Ishikawa (cell line): ENCODE measurements around the gene ZEB2.

Experiments used
- CEBPB ChIP-seq: IDR thresholded peaks from 2 replicates; pipeline ENCODE4 v1.6.1; 2012
- CREB1 ChIP-seq: IDR thresholded peaks from 2 replicates; pipeline ENCODE4 v1.6.1; 2012; ENCODE audit warnings: low read depth
- EGR1 ChIP-seq: IDR thresholded peaks from 2 replicates; pipeline ENCODE4 v1.6.1; 2012
- EP300 ChIP-seq: IDR thresholded peaks from 2 replicates; pipeline ENCODE4 v1.6.1; 2012; ENCODE audit warnings: borderline replicate concordance
- FOXM1 ChIP-seq: IDR thresholded peaks from 2 replicates; pipeline ENCODE4 v1.6.1; 2012; ENCODE audit warnings: low read depth, borderline replicate concordance
- NFIC ChIP-seq: IDR thresholded peaks from 2 replicates; pipeline ENCODE4 v1.6.1; 2012
- RAD21 ChIP-seq: IDR thresholded peaks from 2 replicates; pipeline ENCODE4 v1.6.1; 2012; ENCODE audit warnings: low read depth
- TAF1 ChIP-seq: IDR thresholded peaks from 2 replicates; pipeline ENCODE4 v1.6.1; 2012; ENCODE audit warnings: low read depth, mild to moderate bottlenecking
- TCF12 ChIP-seq: IDR thresholded peaks from 2 replicates; pipeline ENCODE4 v1.6.1; 2012; ENCODE audit warnings: low read depth
- TEAD4 ChIP-seq: IDR thresholded peaks from 2 replicates; pipeline ENCODE4 v1.6.1; 2012
- YY1 ChIP-seq: IDR thresholded peaks from 2 replicates; pipeline ENCODE4 v1.6.1; 2012; ENCODE audit warnings: low read depth
- ZBTB7A ChIP-seq: IDR thresholded peaks from 2 replicates; pipeline ENCODE4 v1.6.1; 2012; ENCODE audit warnings: low read depth
- TF ChIP-seq, protein P1 (sequence below): IDR thresholded peaks from 2 replicates; pipeline ENCODE4 v1.6.1; 2012
- TF ChIP-seq, protein P2 (sequence below): IDR thresholded peaks from 2 replicates; pipeline ENCODE4 v1.6.1; 2012
- TF ChIP-seq, protein P3 (sequence below): IDR thresholded peaks from 2 replicates; pipeline ENCODE4 v1.6.1; 2012; ENCODE audit warnings: low read depth, mild to moderate bottlenecking

Gene ZEB2

DNA sequence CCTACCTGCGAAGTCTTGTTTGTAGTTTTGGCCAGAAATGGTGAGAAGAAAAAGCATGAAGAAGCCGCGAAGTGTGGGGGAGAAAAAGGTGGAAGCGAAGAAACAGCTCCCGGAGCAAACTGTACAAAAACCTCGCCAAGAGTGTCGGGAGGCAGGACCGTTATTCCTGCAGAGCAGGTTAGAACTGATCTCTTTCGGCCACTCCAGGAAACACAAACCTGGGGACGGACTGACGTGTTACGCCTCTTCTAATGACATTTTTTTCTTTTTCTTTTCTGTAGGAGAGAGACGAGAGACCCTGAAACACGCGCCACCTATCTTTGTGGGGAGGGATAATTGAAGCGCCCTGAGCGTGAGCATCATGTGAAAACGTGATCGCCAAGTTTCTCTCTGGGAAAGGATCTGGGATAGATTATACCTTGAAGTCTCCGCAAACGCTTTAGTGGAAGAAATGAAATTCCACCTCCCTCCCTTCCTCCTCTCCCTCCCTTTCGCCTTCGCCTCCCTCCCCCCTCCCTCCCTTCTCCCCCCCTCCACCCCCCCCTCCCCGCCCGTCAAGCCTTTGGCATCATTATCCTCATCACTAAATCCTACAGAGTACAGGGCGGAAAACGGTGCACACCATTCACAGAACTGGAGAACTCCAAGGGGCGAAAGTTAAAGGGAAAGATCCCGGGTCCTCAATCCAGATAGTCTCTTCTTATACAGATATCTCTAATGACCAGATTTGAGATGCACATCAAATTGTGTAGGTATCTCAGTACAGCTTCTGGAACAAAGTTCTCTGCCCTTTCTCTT, at the start of gene ZEB2:
Gene ZEB2, minus strand, starts transcription at position 186 of the 798 bp plus-strand sequence. CDS start 2,769 bp downstream, outside the sequence.
- TF ChIP-seq EGR1 = no peak
- TF ChIP-seq, protein P1, sequence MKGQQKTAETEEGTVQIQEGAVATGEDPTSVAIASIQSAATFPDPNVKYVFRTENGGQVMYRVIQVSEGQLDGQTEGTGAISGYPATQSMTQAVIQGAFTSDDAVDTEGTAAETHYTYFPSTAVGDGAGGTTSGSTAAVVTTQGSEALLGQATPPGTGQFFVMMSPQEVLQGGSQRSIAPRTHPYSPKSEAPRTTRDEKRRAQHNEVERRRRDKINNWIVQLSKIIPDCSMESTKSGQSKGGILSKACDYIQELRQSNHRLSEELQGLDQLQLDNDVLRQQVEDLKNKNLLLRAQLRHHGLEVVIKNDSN = no peak
- TF ChIP-seq NFIC = no peak
- TF ChIP-seq TCF12 = no peak
- TF ChIP-seq FOXM1 = no peak
- TF ChIP-seq, protein P2, sequence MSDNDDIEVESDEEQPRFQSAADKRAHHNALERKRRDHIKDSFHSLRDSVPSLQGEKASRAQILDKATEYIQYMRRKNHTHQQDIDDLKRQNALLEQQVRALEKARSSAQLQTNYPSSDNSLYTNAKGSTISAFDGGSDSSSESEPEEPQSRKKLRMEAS = no peak
- TF ChIP-seq EP300 = no peak
- TF ChIP-seq ZBTB7A = no peak
- TF ChIP-seq, protein P3, sequence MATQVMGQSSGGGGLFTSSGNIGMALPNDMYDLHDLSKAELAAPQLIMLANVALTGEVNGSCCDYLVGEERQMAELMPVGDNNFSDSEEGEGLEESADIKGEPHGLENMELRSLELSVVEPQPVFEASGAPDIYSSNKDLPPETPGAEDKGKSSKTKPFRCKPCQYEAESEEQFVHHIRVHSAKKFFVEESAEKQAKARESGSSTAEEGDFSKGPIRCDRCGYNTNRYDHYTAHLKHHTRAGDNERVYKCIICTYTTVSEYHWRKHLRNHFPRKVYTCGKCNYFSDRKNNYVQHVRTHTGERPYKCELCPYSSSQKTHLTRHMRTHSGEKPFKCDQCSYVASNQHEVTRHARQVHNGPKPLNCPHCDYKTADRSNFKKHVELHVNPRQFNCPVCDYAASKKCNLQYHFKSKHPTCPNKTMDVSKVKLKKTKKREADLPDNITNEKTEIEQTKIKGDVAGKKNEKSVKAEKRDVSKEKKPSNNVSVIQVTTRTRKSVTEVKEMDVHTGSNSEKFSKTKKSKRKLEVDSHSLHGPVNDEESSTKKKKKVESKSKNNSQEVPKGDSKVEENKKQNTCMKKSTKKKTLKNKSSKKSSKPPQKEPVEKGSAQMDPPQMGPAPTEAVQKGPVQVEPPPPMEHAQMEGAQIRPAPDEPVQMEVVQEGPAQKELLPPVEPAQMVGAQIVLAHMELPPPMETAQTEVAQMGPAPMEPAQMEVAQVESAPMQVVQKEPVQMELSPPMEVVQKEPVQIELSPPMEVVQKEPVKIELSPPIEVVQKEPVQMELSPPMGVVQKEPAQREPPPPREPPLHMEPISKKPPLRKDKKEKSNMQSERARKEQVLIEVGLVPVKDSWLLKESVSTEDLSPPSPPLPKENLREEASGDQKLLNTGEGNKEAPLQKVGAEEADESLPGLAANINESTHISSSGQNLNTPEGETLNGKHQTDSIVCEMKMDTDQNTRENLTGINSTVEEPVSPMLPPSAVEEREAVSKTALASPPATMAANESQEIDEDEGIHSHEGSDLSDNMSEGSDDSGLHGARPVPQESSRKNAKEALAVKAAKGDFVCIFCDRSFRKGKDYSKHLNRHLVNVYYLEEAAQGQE = no peak
- no peak for TF ChIP-seq RAD21
- TF ChIP-seq CREB1 = no peak

DNA sequence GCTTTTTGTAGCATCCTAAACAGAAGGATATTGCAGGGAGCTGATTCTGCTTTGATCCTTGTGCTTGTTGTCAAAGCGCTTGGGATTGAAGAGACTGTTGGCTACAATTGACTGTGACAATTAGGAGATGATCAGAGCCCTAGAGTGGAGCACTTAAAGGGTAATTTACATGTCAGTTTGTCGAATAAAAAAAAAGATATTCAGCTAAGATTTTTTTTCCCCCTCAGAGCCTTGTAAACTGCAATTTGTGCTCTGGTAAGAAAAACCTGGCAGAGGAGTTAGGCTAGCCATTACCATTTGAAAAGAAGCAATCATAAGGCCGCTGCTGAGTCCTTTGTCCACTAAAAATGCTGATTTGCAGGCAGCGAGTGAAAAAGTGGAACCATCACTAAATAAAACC, 47.8 kb upstream of the ZEB2 start:
- TF ChIP-seq CEBPB (no peak), EGR1 (no peak), TEAD4 (no peak), YY1 (no peak), NFIC (no peak), TCF12 (no peak), RAD21 (no peak), TAF1 (no peak), EP300 (no peak), ZBTB7A (no peak), CREB1 (no peak), FOXM1 (no peak)
- TF ChIP-seq, protein P1 = no peak
- TF ChIP-seq, protein P3 = no peak
- TF ChIP-seq, protein P2 = no peak

DNA sequence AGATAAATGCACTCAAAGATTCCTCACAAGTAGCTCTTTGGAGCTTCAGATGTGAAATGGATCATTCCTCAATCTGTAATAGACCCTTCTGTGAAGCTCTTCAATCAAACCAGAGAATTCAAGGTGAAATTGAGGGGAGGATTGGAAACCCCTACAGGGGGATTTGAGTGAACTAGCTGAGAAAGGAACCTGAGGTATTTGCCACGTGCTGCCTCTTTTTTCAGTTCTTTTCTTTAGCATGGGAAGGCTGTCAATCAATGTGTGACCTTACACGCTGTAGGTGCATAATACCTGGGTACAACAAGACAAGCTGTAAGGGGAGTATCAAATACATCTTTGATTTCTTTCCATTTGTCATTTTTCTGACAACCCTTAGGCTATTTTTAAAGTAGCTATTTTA, 46.5 kb upstream of the ZEB2 start:
- no peak for TF ChIP-seq EP300
- TF ChIP-seq, protein P2 = no peak
- TF ChIP-seq CEBPB = no peak
- TF ChIP-seq EGR1 = no peak
- TF ChIP-seq TEAD4 = no peak
- no peak for TF ChIP-seq FOXM1
- no peak for TF ChIP-seq TCF12
- TF ChIP-seq, protein P3 = no peak
- TF ChIP-seq, protein P1 = no peak
- no peak for TF ChIP-seq NFIC
- no peak for TF ChIP-seq ZBTB7A
- TF ChIP-seq TAF1 = no peak
- TF ChIP-seq YY1 = no peak
- no peak for TF ChIP-seq CREB1
- no peak for TF ChIP-seq RAD21
